K562 (cell line): ENCODE measurements around the gene ZNF485. TPM values are rescaled to one million over a fixed set of nuclear protein-coding genes. Genes with fewer than 3 reads are reported as not detected.
A peak's percentile ranks its signal among the peaks of the same experiment; 100 is the strongest.

Source experiments
- ATF2 ChIP-seq: sonication (generic); formaldehyde crosslinking; IDR thresholded peaks from 2 replicates; pipeline ENCODE4 v1.8.1; 2022; ENCODE audit warnings: missing genetic modification reagents
- BACH1 ChIP-seq: fragments of 200-800 bp; sonication (Bioruptor generic); IDR thresholded peaks from 2 replicates; pipeline ENCODE4 v1.6.1; 2016; ENCODE audit warnings: missing genetic modification characterization, missing compliant biosample characterization
- DACH1 ChIP-seq: fragments of 450-650 bp; IDR thresholded peaks from 2 replicates; pipeline ENCODE4 v1.6.1; 2018; ENCODE audit not compliant: partially characterized antibody
- FOS ChIP-seq: IDR thresholded peaks from 3 replicates; pipeline ENCODE4 v1.6.1; 2011; ENCODE audit not compliant: insufficient read length; ENCODE audit errors: extremely low read depth
- GATAD2B ChIP-seq: fragments of 450-650 bp; IDR thresholded peaks from 2 replicates; pipeline ENCODE4 v1.6.1; 2017; ENCODE audit warnings: mild to moderate bottlenecking, borderline replicate concordance
- HDAC1 ChIP-seq, 2 experiments: fragments of 450-650 bp; IDR thresholded peaks; 2 replicates each; pipeline ENCODE4 v1.6.1; 2016 to 2017; ENCODE audit warnings: inconsistent platforms in 1 of 2, mild to moderate bottlenecking in 1 of 2, moderate library complexity in 1 of 2
- HOMEZ ChIP-seq: fragments of 250-450 bp; sonication (Bioruptor Pico); IDR thresholded peaks from 2 replicates; pipeline ENCODE4 v1.4.0; 2020; ENCODE audit warnings: mild to moderate bottlenecking, moderate library complexity
- MEF2A ChIP-seq: IDR thresholded peaks from 2 replicates; pipeline ENCODE4 v1.6.1; 2011; ENCODE audit warnings: low read depth, mild to moderate bottlenecking, low read length, moderate library complexity; ENCODE audit not compliant: control insufficient read depth
- MTA3 ChIP-seq: fragments of 450-650 bp; formaldehyde crosslinking; IDR thresholded peaks from 2 replicates; pipeline ENCODE4 v1.6.1; 2017; ENCODE audit warnings: mild to moderate bottlenecking, borderline replicate concordance
- PHF8 ChIP-seq: fragments of 200-600 bp; sonication (generic); IDR thresholded peaks from 2 replicates; pipeline ENCODE4 v1.6.1; 2012; ENCODE audit warnings: mixed run types, mild to moderate bottlenecking, inconsistent platforms, low read length, moderate library complexity, borderline replicate concordance
- POLR3G ChIP-seq: IDR thresholded peaks from 2 replicates; pipeline ENCODE4 v1.6.1; 2011; ENCODE audit not compliant: insufficient read length, insufficient replicate concordance; ENCODE audit errors: extremely low read depth
- POU5F1 ChIP-seq: fragments of 150-350 bp; IDR thresholded peaks from 2 replicates; pipeline ENCODE4 v1.6.1; 2014; ENCODE audit warnings: borderline replicate concordance, low read length, low read depth, mild to moderate bottlenecking; ENCODE audit not compliant: partially characterized antibody
- PYGO2 ChIP-seq: fragments of 450-650 bp; IDR thresholded peaks from 2 replicates; pipeline ENCODE4 v1.6.1; 2016; ENCODE audit warnings: mild to moderate bottlenecking, missing genetic modification characterization, moderate library complexity, missing compliant biosample characterization
- SIN3B ChIP-seq: fragments of 450-650 bp; IDR thresholded peaks from 2 replicates; pipeline ENCODE4 v1.6.1; 2017; ENCODE audit warnings: low read depth, mild to moderate bottlenecking, moderate library complexity
- SLC30A9 ChIP-seq: fragments of 250-450 bp; sonication (Bioruptor Pico); IDR thresholded peaks from 2 replicates; pipeline ENCODE4 v1.8.0; 2022; ENCODE audit warnings: mild to moderate bottlenecking, moderate library complexity
- TARDBP ChIP-seq: fragments of 450-650 bp; IDR thresholded peaks from 2 replicates; pipeline ENCODE4 v1.6.1; 2016
- TRIM28 ChIP-seq: fragments of 450-650 bp; IDR thresholded peaks from 2 replicates; pipeline ENCODE4 v1.6.1; 2017
- ZBTB7A ChIP-seq: IDR thresholded peaks from 2 replicates; pipeline ENCODE4 v1.6.1; 2011; ENCODE audit warnings: low read depth, mild to moderate bottlenecking, low read length, moderate library complexity, borderline replicate concordance; ENCODE audit not compliant: control insufficient read depth
- ZEB2 ChIP-seq: fragments of 450-650 bp; IDR thresholded peaks from 2 replicates; pipeline ENCODE4 v1.6.1; 2016
- ZNF239 ChIP-seq: fragments of 250-450 bp; sonication (Bioruptor Pico); IDR thresholded peaks from 2 replicates; pipeline ENCODE4 v1.4.0; 2020; ENCODE audit warnings: mild to moderate bottlenecking
- polyA plus RNA-seq, 8 experiments: library from polyadenylated mRNA; depleted of rRNA in 4 of 8; stranded (reverse) in 5 of 8; unstranded in 3 of 8; fragments of >200 nt; fragmentation: Nextera tagmentation in 2 of 8; fragmentation: Illumina TruSeq in 1 of 8; extraction: Ambion mirVana in 2 of 8; extraction: Trizol in 1 of 8; gene quantifications; 2 replicates each; pipeline versions ENCODE4 v1.2.1 to v1.2.3, GENCODE V29; 2011 to 2014; ENCODE audit warnings: inconsistent platforms in 1 of 8, missing spikeins in 1 of 8
- total RNA-seq, 7 experiments: library from RNA; depleted of rRNA in 6 of 7; stranded (reverse); fragments of >200 nt in 6 of 7; fragmentation: Illumina TruSeq in 2 of 7; extraction: Trizol in 2 of 7; gene quantifications; 2 replicates each; pipeline versions ENCODE4 v1.2.1 to v1.2.3, GENCODE V29; 2011 to 2021; ENCODE audit warnings: low replicate concordance in 1 of 7
- TF ChIP-seq, protein P1 (sequence below): fragments of 250-450 bp; sonication (Bioruptor Pico); IDR thresholded peaks from 2 replicates; pipeline ENCODE4 v1.8.0; 2021; ENCODE audit warnings: borderline replicate concordance, mild to moderate bottlenecking, moderate library complexity; ENCODE audit not compliant: poor library complexity, severe bottlenecking
- TF ChIP-seq, protein P2 (sequence below), 2 experiments: fragments of 250-450 bp in 1 of 2; fragments of 450-650 bp in 1 of 2; sonication (Bioruptor Pico) in 1 of 2; IDR thresholded peaks; 2 replicates each; pipeline versions ENCODE4 v1.6.1 to v1.8.0; 2016 to 2021; ENCODE audit warnings: mild to moderate bottlenecking in 2 of 2, moderate library complexity in 2 of 2, missing compliant biosample characterization in 1 of 2, missing genetic modification characterization in 1 of 2

Gene ZNF485
- total and polyA plus RNA-seq, 9 of the 15 experiments (the other 6 are each of a cell fraction or from before 2014, with no cell fraction given): 8.0 to 18.7 (median 11.9) TPM

DNA sequence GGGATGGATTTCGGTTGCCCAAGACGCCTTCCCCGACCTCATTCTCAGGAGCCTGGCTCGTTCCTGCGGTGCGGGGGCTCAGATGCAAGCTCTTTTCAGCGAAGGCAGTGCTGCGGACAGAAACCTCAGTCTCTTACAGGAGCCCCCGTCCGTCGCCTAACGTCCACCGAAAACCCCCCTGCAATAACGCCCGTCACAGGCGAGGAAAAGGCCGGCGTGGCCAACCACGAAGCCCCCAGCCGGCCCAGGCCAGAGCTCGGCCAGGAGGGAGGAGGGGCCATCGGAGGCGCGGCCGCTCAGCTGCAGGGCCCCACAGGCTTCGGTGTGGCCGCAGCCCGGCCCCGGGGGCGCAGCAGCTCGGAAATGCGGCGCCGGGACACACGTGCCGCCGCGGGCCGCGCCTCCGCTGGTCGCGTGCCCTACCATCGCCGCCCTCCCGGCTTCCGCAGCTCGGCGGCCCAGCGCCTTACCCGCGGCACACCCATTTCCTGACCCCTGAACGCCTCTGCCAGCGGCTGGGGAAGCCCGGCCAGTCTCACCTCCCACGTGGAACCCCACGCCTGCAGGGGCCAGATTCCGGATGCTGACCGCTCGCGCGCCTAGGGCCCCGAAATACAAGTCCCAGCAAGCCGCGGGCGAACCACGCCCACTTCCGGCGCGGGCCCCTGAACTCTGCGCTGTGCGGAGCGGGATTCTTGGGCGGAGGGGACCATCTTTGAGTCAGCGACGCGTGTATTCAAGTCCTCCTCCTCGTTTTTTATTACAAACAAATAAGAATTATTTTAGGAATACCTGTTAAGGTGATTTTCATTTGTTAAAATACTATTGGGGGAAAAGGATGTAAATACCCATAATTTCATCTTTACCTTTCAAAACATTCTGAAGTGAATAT, 32.0 kb upstream of the ZNF485 start, which contains the start of gene ZNF239 (continued):
- TF ChIP-seq, protein P1, sequence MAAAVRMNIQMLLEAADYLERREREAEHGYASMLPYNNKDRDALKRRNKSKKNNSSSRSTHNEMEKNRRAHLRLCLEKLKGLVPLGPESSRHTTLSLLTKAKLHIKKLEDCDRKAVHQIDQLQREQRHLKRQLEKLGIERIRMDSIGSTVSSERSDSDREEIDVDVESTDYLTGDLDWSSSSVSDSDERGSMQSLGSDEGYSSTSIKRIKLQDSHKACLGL (CRISPR knock-in tag): peak; percentile 96
- TF ChIP-seq TARDBP (0 out of 2 replicates have a peak, but pooled peaks have one; percentile 37), DACH1 (no peak), PHF8 (peak; percentile 83; the same call in 1 of the 2 replicates), POU5F1 (peak; percentile 44), BACH1 (tag) (no peak), ATF2 (CRISPR knock-in tag) (peak; percentile 68), ZEB2 (no peak), PYGO2 (tag) (no peak), HOMEZ (CRISPR knock-in tag) (0 out of 2 replicates have a peak, but pooled peaks have one; percentile 57), MEF2A (no peak), TRIM28 (no peak), MTA3 (peak; percentile 93; the same call in 1 of the 2 replicates), ZBTB7A (peak; percentile 35; the same call in 1 of the 2 replicates), HDAC1 (IDR thresholded peaks at IDR 0.05) (peak; percentile 32 to 99; a peak in 2 of 4 replicates), SIN3B (peak; percentile 60; the same call in 1 of the 2 replicates), ZNF239 (CRISPR knock-in tag) (peak; percentile 34; the same call in 1 of the 2 replicates), POLR3G (no peak), SLC30A9 (CRISPR knock-in tag) (no peak), FOS (no peak), GATAD2B (peak; percentile 87)
- TF ChIP-seq, protein P2, sequence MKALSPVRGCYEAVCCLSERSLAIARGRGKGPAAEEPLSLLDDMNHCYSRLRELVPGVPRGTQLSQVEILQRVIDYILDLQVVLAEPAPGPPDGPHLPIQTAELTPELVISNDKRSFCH (CRISPR knock-in tag; IDR thresholded peaks at IDR 0.05): no peak
- TF ChIP-seq, protein P2 (tag; IDR thresholded peaks at IDR 0.05): peak; percentile 85; the same call in 1 of the 2 replicates
